GM21447 (cell line): Measurements from ENCODE around the gene HIRIP3.

Source experiments
- ATAC-seq: cut with Tn5 transposase; IDR thresholded peaks from one replicate; pipeline ENCODE4 v1.9.1; 2021; ENCODE audit not compliant: unreplicated experiment

The HIRIP3 gene

DNA sequence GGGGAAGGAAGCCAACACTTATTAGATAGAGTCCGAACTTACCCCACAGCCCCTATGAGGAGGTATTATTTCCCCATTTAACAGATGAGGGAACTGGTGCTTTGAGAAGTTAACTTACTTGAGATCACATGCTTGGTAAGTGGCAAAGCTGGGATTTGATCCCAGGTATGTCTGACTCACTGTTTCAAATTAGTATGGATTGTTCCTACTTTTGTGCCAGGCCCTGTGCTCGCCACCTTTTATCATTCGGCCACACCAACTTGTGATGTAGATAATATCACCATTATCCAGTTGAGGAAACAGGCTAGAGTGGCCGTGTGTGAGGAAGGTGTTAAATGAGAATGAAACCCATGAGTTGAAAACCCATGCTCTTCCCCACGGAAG is 10.7 kb downstream of the HIRIP3 start:
- ATAC-seq = no peak

DNA sequence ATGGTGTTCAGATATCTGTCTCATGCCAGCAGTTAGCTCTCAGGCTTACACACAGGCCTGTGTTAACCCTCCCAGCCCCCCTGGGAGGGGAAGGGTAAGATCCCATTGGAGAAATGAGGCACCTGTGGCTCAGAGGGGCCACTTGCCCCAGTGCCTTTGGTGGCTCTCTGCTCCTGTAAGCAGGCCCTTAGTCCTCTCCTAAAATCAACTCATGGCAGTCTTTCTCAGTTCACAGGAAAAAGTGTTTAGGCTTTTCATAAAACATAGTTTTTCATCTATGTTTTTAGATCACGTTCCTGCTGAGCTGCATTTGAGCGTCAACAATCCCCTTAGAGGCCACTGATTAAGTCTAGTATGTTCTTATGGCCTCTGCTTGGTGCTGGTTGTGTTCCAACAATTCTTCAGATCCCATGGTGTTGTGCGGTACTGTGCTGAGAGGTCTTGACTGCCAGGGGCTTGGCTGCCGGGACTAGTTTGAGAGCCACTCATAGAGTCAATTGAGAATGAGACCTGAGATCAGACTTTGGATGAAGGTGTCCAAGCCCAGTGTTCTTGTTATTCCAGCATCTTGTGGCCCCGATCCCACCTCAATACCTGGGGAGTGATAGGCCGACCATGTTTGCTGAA is 11.2 kb downstream of the HIRIP3 start:
- ATAC-seq = no peak

DNA sequence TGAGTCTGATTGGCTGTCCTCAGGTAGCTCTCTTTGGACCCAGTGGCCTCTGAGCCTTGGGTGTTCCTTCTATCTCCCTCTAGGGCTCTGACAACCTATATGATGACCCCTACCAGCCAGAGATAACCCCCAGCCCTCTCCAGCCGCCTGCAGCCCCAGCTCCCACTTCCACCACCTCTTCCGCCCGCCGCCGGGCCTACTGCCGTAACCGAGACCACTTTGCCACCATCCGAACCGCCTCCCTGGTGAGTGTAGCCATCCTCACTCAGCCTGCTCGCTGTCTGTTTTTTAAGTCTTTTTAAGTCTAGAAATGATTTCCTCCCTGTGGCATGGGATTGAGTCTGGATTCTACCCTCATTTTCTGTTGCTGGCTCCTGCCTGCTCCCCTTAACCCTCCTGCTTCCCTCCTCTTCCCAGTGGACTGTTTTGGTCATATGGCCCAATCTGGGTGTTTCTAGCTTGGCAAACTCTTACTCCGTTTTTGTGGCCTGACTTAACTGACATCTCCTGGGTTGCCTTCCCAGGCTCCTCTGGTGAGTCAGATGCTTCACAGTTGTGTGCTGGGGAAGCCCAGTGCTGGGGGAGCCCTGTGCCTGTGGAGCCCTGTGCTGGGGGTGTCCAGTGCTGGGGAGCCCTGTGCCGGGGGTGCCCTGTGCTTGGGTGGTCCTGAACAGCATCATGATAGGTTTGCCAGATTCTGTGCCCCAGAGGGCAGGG is 11.8 kb downstream of the HIRIP3 start:
- ATAC-seq = no peak

DNA sequence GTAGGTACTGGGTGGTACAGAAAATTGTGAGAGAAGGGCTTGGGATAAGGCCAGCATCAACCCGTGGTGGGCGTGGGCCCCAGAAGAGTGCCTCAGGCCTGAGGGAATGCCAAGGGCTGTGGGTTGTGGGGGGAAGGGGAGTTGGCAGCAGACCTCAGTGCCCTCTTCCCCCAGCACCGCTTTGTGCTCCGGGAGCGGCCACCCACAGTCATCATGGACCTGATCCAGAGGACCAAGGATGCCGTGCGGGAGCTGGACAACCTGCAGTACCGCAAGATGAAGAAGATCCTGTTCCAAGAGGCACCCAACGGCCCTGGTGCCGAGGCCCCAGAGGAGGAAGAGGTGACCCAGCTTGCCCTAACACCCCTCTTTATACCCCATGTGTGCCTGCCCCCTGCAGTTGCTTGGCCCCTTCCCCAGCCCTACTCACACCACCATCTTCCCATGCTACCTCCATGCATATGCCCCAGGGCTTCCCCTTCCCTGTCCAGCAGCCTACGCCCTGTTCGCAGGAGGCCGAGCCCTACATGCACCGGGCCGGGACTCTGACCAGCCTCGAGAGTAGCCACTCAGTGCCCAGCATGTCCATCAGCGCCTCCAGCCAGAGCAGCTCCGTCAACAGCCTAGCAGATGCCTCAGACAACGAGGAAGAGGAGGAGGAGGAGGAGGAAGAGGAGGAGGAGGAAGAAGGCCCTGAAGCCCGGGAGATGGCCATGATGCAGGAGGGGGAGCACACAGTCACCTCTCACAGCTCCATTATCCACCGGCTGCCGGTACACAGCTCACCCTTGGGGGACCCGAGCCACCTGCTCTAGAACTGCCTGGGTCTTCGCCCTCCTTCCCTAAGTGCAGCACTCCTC is 12.6 kb downstream of the HIRIP3 start:
- no peak for ATAC-seq

DNA sequence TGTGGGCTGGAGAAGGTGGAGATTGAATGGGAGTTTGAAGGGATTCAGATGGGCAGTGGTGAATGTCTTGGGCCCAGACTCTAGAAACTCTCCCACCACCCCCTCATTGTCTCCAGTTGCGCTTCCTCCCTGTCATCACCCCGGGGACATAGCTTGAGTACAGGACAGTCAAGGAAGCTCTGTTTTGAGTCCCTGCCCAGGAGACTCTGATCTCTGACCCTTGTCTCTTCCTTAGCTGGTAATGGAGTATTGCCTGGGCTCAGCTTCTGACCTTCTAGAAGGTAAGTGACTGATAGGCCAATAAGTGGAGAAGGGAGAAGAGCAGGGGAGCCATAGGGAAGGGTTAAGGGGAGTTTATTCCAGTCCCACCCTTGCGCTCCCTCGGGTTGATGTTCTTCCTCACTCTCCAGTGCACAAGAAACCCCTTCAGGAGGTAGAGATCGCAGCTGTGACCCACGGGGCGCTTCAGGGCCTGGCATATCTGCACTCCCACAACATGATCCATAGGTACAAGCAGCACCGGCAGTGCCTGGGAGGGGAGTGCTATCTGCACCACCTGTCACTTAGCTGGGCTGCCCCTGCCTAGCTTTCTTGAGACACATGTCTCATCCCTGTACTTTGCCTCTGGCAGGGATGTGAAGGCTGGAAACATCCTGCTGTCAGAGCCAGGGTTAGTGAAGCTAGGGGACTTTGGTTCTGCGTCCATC is 16.7 kb downstream of the HIRIP3 start:
- no peak for ATAC-seq

DNA sequence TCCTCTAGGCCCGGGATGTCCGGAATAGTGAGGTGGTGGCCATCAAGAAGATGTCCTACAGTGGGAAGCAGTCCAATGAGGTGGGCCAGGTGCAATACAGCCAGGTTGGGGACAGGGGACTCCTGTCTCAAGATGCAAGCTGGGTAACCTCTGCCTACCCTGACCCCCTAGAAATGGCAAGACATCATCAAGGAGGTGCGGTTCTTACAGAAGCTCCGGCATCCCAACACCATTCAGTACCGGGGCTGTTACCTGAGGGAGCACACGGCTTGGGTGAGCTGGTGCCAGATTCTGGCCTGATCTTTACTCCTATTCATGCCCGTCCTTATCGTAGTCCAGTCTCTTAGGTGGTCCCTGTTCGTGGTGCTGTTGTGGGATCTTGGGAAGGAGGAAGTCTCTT is 17.3 kb downstream of the HIRIP3 start:
- no peak for ATAC-seq

DNA sequence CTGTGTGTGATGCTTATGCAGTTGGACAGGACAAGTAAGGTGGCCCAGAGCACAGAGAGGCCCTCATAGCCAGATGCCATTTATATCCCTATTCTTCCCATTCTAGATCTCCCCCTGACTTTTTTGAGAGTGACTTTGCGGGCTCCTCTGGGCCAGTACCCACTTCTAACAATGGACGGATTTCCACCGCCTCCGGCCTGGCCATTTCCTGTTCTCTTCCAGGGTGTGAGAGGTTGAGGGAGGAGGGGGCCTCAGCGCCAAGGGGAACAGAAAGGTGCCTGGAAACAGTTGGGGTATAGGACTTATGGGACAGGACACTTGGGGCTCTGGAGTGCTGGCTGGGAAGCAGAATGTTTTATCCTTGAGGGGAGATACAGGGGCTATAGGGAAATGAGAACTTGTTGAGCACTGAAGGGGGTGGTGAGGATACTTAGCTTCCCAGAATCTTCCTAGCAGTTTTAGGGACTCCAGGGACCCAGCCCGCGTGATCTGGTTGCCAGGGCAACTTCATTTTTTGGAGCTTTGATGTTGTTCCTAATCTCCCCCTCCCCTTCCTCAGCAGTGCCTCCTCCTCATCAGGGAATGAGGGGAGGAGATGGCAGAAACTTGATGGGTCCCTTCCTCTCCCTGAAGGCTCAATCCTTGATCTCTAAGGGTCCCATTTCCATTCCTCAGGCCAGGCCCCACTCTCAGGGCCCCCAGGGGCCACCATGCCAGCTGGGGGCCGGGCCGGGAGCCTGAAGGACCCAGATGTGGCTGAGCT is 18.2 kb downstream of the HIRIP3 start:
- no peak for ATAC-seq

DNA sequence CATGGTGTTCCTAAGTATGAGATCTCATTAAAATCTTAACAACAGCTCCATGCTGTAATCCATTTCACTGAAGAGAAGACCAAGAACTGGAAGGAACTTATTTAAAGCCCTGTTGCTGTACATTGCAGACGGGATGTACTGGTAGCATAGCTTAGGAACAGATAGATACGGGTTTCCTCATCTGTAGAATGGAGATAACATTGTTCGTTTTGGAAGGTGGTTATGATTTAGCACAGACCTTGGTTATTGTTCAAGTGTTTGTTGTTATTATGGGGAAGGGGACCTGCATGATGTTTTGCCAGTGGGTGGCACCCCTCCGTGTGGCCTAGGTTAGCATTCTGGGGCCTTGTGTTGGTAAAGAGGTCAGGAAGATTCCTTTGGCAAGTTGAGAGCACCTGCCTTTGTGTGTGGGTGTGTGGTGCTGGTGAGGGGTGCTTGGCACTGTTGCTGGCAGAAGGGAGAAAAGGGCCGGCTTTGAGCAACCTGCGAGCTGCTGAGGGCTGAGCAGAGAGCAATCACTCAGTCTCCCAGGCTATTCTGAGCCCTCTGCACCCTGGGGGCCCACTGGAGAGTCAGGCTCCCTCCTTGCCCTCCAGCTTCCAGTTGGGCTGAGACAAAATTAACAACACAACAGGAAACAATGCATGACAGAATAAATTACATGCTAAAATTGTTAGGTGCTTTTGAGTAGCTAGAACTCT is 19.5 kb downstream of the HIRIP3 start:
- ATAC-seq = no peak

DNA sequence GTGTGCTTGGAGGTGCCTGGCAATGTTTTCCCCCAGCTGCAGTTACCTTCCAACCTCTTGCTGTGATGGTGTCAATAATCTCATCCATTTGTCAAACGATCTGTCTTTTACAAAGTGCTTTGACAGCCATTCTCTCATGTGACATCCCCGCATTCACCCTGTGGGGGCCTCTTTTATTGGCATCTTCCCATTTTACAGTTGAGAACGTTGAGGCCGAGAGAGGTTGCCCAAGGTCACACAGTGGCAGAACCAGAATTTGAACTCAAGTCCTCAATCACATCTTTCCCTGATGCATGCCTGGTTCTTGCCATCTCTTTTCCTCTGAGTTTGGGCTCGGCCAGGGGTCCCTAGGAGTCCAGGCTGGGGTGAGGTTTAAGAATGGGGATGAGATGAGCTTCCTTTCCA is 20.3 kb downstream of the HIRIP3 start:
- ATAC-seq = no peak

DNA sequence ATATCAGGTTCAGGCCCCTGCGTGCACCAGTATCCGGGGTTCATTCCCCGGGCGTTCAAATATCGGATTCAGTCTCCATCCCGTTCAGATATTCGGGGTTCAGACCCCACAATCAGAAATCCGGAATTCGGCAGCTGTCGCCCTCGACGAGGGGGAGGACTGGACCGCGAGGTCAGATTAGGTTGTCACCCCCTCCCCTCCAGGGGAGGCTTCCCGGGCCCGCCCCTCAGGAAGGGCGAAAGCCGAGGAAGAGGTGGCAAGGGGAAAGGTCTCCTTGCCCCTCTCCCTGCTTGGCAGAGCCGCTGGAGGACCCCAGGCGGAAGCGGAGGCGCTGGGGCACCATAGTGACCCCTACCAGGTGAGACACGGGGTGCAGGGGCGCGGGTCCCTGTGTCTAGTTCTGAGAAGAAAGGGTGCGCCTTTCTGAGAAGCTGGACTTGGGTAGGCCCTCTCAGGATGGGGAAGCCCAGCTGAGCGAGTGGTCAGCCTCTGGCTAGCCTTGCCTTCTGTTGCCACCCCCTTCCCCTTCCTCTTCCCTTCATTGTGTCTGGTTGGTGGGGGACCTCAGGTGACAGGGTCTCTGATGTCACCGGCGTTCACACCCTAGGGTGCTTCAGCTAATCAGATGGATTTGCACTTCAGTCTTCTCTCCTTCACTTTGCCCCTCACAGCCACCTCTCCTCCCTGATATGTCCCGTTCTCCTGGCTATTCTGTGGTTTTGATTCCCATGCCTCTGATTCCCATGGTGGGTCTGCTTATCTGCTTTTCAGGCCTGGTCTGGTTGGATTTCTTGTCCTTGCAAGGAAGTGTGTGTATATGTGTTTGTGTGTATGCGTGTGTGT is 20.9 kb downstream of the HIRIP3 start:
- ATAC-seq = no peak

DNA sequence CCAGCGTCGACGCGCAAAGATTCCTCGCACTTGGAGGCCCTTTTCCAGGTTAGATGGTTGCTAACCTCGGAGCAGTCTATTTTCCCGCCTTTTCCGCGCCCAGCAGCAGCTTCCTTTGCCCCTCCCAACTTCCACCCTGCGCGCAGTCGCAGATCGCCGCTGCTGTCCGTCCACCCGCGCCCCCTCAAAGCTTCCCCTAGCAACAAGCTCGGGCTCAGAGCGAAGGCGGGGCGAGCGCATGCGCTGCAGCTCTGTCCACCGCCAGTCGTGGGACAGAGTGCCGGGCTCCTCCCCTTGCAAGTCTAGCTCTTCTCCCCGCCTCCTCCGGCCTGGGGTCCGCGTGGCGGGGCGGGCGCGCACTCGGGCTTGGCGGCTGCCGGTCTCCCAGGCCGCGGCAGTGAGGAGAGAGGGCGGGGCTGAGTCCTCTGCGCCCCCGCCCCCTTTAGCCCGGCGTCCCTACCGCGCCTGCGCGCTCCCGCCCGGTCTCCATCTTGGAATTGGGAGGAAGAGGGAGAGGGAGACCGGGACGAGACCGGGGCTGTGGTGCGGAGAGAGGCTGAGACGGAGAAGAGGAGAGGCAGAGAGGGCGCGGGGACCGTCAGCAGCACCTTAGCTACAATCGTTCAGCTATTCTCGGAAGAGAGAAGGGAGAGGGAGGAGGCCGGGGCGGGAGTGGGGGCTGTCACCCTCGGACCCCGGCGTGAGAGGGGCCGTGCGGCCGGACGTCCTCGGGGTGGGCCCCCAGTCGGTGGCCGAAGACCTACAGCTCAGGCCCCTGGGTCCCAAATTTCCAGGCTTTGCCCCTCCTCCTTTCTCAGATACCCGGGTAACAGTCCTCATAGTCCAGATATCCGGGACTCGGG is 21.8 kb downstream of the HIRIP3 start, which contains the start of gene TAOK2:
Gene TAOK2 (plus strand): TSS at position 485 of the 863 bp plus-strand sequence. CDS start 3,905 bp downstream, outside the sequence.
- peak; percentile 78 for ATAC-seq

DNA sequence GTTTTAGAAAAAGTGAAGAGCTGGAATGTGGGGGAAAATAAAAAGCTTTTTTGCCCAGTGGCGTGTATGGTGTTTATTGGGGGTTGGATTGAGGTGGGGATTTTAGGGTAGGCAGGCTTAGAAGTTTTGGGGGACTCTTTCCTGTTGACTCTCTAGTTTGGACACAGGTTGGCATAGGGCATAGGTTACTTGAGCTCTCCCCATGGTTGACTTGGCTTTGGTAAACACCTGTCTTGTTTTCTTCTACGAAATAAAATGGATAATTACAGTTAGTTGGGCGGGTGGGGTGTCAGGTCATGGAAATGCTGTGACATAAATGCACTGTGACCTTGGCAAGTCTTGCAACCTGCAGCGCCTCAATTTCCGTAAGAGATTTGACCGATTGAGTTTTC is 22.4 kb downstream of the HIRIP3 start:
- ATAC-seq = no peak

DNA sequence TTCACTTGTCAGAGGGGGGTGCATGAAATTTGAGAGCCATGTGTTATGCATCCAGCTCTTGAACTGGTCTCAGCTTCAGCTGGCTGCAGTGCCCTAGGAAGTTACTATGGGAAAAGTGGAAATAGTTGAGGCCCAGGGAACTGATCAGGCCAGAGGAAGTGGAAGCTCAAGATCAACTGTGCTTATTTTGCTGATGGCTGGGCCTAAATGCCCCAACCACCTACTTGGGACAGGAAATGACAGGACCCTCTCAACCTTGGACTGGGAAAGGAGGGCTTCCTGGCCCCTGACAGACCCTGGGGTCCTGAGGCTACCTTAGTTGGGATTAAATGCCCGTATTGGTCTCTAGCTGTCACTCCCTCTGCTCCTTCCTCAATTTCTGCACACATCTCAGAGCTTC is 22.9 kb downstream of the HIRIP3 start:
- ATAC-seq = no peak

DNA sequence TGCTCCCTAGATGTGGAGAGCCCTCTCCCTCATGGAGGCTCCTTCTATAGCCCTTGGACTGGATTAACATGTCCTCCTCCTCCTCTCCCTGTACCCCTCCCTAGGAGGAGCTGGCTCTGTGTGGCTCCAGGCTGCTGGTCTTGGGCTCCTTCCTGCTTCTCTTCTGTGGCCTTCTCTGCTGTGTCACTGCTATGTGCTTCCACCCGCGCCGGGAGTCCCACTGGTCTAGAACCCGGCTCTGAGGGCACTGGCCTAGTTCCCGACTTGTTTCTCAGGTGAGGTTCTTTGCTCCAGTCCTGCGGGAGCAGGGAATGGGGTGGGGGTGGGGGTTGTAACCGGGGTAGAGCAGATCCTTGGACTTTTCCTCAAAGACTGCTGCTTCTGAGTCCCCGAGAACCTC is 24.1 kb downstream of the HIRIP3 start:
- ATAC-seq = no peak

DNA sequence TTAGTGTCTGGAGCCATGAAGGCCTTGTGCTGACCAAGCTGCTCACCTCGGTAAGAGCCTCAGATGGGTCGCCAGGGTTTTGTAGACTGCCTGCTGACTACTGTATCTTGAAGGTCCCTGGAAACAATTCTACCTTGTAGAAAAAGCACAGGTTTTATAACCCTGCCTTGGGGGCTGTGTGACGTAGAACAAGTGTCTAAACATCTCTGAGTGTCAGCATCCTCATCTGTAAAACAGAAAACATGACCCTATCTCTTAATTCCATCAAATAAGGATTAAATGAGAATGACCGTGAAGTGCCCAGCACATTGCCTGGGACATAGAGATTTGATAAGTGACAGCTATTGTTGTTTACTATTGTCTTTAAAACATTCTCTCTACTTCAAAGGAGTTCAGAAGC is 27.2 kb downstream of the HIRIP3 start:
- ATAC-seq = no peak

DNA sequence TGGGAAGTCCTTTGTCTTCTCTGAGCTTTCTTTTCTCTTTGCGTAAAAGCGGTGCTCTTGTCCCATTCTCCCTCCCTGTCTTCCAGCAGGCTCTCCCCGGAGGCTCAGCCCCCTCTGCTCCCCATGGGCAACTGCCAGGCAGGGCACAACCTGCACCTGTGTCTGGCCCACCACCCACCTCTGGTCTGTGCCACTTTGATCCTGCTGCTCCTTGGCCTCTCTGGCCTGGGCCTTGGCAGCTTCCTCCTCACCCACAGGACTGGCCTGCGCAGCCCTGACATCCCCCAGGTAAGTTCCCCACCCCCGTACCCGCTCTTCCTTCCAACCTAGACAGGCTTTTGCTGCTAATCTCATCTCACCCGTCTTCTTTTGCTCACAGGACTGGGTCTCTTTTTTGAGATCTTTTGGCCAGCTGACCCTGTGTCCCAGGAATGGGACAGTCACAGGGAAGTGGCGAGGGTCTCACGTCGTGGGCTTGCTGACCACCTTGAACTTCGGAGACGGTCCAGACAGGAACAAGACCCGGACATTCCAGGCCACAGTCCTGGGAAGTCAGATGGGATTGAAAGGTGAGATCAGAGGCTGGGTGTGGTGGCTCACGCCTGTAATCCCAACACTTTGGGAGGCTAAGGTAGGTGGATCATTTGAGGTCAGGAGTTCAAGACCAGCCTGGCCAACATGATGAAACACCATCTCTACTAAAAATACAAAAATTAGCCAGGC is 32.2 kb downstream of the HIRIP3 start:
- no peak for ATAC-seq

DNA sequence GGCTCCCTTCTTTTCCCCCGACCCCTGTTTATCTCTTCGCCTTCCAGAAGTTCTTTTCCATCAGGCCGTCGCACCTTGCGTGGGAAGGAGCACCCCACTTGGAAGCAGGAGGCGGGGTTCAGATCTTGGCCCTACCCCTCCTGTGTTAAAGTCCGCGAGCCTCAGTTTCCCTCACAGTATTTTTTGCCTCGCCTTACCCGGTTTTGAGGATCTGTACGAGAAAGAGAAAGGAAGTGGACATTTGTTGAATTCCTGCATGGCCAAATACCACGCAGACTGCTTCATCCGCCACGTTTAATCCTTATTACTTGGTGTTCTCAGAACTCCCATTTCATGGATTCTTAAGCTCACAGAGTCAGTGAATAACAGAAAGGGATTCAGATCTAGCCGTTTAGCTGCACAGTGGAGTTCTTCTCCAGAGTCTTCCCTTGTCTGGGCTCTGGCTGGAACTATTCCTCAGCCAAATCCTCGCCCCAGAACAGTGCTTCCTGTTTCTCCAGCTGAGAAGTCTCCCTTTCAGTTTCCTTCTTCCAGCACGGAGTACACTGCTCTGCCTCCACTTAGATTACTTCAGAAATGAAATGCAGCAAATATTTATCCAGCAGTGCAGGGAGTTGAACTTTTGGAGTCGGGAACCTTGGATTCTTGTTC is 32.9 kb downstream of the HIRIP3 start:
- ATAC-seq = no peak
